Upper lobe of left lung (tissue), 6 donors: ENCODE measurements around the gene IFI44. TPM values are rescaled to one million over a fixed set of nuclear protein-coding genes. Genes with fewer than 3 reads are reported as not detected.

Experiments used
- ATAC-seq, 2 donors: fragments of 200-7000 bp; cut with Tn5 transposase; one replicate each; pipeline ENCODE4 v1.9.1; 2022; ENCODE audit warnings: mild to moderate bottlenecking in 2 of 2, moderate library complexity in 2 of 2; ENCODE audit not compliant: low FRiP score in 2 of 2
- DNase-seq, 2 donors: peaks; one replicate each; pipeline ENCODE4 v3.0.0-alpha.2; 2019 to 2020
- H3K27ac ChIP-seq, 4 donors: fragments of 200-600 bp; sonication (generic); one replicate each; pipeline ENCODE4 v1.5.1; 2016 to 2019
- H3K27me3 ChIP-seq, 4 donors: fragments of 200-600 bp; sonication (generic); one replicate each; pipeline ENCODE4 v1.5.1; 2017 to 2019
- H3K36me3 ChIP-seq, 4 donors: fragments of 200-600 bp; sonication (generic); one replicate each; pipeline ENCODE4 v1.5.1; 2016 to 2019
- H3K4me1 ChIP-seq, 4 donors: fragments of 200-600 bp; sonication (generic); one replicate each; pipeline ENCODE4 v1.5.1; 2018 to 2019
- H3K4me3 ChIP-seq, 4 donors: fragments of 200-600 bp; sonication (generic); one replicate each; pipeline ENCODE4 v1.5.1; 2017 to 2019; ENCODE audit warnings: mild to moderate bottlenecking in 2 of 4, moderate library complexity in 1 of 4
- H3K9me3 ChIP-seq, 4 donors: fragments of 200-600 bp; sonication (generic); one replicate each; pipeline ENCODE4 v1.5.1; 2018 to 2019
- CTCF ChIP-seq, 6 experiments: fragments of 450-650 bp in 4 of 6; fragments of 200-600 bp in 2 of 6; sonication (generic) in 2 of 6; IDR thresholded peaks; one replicate each; pipeline ENCODE4 v1.5.1; 2016 to 2019; ENCODE audit warnings: antibody characterized with exemption in 6 of 6
- EP300 ChIP-seq, 4 donors: sonication (generic); formaldehyde crosslinking; IDR thresholded peaks; one replicate each; pipeline ENCODE4 v1.5.1; 2017; ENCODE audit warnings: antibody characterized with exemption in 4 of 4, control low read depth in 2 of 4
- POLR2A ChIP-seq, 4 donors: fragments of 450-650 bp; IDR thresholded peaks; one replicate each; pipeline ENCODE4 v1.5.1; 2016 to 2017; ENCODE audit warnings: antibody characterized with exemption in 4 of 4, mild to moderate bottlenecking in 2 of 4
- POLR2AphosphoS5 ChIP-seq, 2 donors: sonication (generic); formaldehyde crosslinking; IDR thresholded peaks; one replicate each; pipeline ENCODE4 v1.5.1; 2017; ENCODE audit warnings: antibody characterized with exemption in 2 of 2
- WGBS, 2 donors: methylation state at CpG; one replicate each; pipeline ENCODE4 v1.1.5; 2017 to 2018; 5-methylcytosine and 5-hydroxymethylcytosine counted together
- total RNA-seq, 6 donors: library from RNA; depleted of rRNA in 4 of 6; stranded (reverse); fragments of >200 nt in 4 of 6; gene quantifications; one replicate each; pipeline versions ENCODE4 v1.1.0 to v1.2.1, GENCODE V29; 2016 to 2021
- donor health status: DM: no; HTN: no; CAD: no; lungs with moderate emphysema.
- donor health status: DM: no; HTN: yes; CAD: no; lungs with severe emphysema.

IFI44 gene
- total RNA-seq, 6 donors from 2014 or later: 18.8 to 60.8 (median 37.2) TPM

GRCh38 chr1:78668427-78668826, 18.8 kb downstream of the IFI44 start:
- Histone ChIP-seq H3K36me3 (peaks cover 0 to 5% (median 2%) of the 10 kb centered on the region in 4 donors), H3K4me1 (no peaks in the 10 kb centered on the region), H3K9me3 (no peaks in the 10 kb centered on the region), H3K4me3 (no peak overlapping the region), H3K27ac (no peak overlapping the region), H3K27me3 (no peaks in the 10 kb centered on the region)
- no peak for TF ChIP-seq POLR2AphosphoS5 (IDR thresholded peaks at IDR 0.05)
- no peak for TF ChIP-seq POLR2A (IDR thresholded peaks at IDR 0.05)
- TF ChIP-seq EP300 (IDR thresholded peaks at IDR 0.05): no peak
- TF ChIP-seq CTCF (IDR thresholded peaks at IDR 0.05): no peak
- ATAC-seq: no peak
- DNase-seq: no peak

- Histone ChIP-seq H3K36me3 (no peaks in the 10 kb centered on the region), H3K9me3 (no peaks in the 10 kb centered on the region), H3K27me3 (no peaks in the 10 kb centered on the region), H3K4me1 (no peaks in the 10 kb centered on the region), H3K27ac (no peak overlapping the region), H3K4me3 (no peak overlapping the region)
- TF ChIP-seq POLR2A (IDR thresholded peaks at IDR 0.05): no peak
- no peak for TF ChIP-seq POLR2AphosphoS5 (IDR thresholded peaks at IDR 0.05)
- no peak for TF ChIP-seq EP300 (IDR thresholded peaks at IDR 0.05)
- no peak for TF ChIP-seq CTCF (IDR thresholded peaks at IDR 0.05)
- ATAC-seq (peak in 1 of 2 donors; percentile 43), DNase-seq (no peak)
- WGBS, 2 donors: 80 to 100% methylated on average over 1 of the region's 1 CpG
These were observed 22.8 kb downstream of the IFI44 start for GRCh38 chr1:78672428-78672827.

GRCh38 chr1:78673120-78673519, 23.5 kb downstream of the IFI44 start:
- no peak for TF ChIP-seq CTCF (IDR thresholded peaks at IDR 0.05)
- TF ChIP-seq POLR2AphosphoS5 (IDR thresholded peaks at IDR 0.05): no peak
- no peak for TF ChIP-seq POLR2A (IDR thresholded peaks at IDR 0.05)
- TF ChIP-seq EP300 (IDR thresholded peaks at IDR 0.05): no peak
- ATAC-seq (no peak), DNase-seq (no peak)

GRCh38 chr1:78676347-78676982, 26.8 kb downstream of the IFI44 start:
- DNase-seq: peak in 1 of 2 donors; percentile 35
- Histone ChIP-seq H3K36me3 (no peaks in the 10 kb centered on the region), H3K9me3 (no peaks in the 10 kb centered on the region), H3K4me1 (no peaks in the 10 kb centered on the region), H3K27ac (no peak overlapping the region), H3K4me3 (no peak overlapping the region), H3K27me3 (no peaks in the 10 kb centered on the region)
- peak in 1 of 2 donors; percentile 63 for ATAC-seq
- WGBS, 2 donors: 43 to 45% methylated on average over 9 of the region's 9 CpGs
- peak; percentile 62 to 82 (median 77) for TF ChIP-seq CTCF (IDR thresholded peaks at IDR 0.05)
- TF ChIP-seq POLR2A (IDR thresholded peaks at IDR 0.05): no peak

More at GRCh38 chr1:78673120-78673519, 23.5 kb downstream of the IFI44 start:
- no peak overlapping the region for H3K27ac ChIP-seq
- 93 to 98% methylated on average over 4 to 5 of the region's 5 CpGs for WGBS, 2 donors
- no peaks in the 10 kb centered on the region for H3K36me3 ChIP-seq
- no peaks in the 10 kb centered on the region for H3K9me3 ChIP-seq
- H3K4me1 ChIP-seq: no peaks in the 10 kb centered on the region
- no peaks in the 10 kb centered on the region for H3K27me3 ChIP-seq
- no peak overlapping the region for H3K4me3 ChIP-seq

GRCh38 chr1:78676993-78677392, 27.4 kb downstream of the IFI44 start:
- no peak overlapping the region for H3K27ac ChIP-seq
- TF ChIP-seq POLR2AphosphoS5 (IDR thresholded peaks at IDR 0.05): no peak
- TF ChIP-seq CTCF (IDR thresholded peaks at IDR 0.05): no peak
- TF ChIP-seq POLR2A (IDR thresholded peaks at IDR 0.05): no peak
- no peak for TF ChIP-seq EP300 (IDR thresholded peaks at IDR 0.05)
- no peaks in the 10 kb centered on the region for H3K27me3 ChIP-seq
- ATAC-seq (no peak), DNase-seq (no peak)
- no peaks in the 10 kb centered on the region for H3K36me3 ChIP-seq
- WGBS, 2 donors: 76 to 77% methylated on average over 3 of the region's 3 CpGs
- H3K9me3 ChIP-seq: no peaks in the 10 kb centered on the region
- H3K4me3 ChIP-seq: no peak overlapping the region
- H3K4me1 ChIP-seq: no peaks in the 10 kb centered on the region
